CD14-positive monocyte (primary cell): ENCODE data around the gene PTPRN2. TPM values are rescaled to one million over a fixed set of nuclear protein-coding genes. Genes with fewer than 3 reads are reported as not detected.

Experiments used
- DNase-seq, 3 donors: peaks; one replicate each; pipeline ENCODE4 v3.0.0-alpha.2; 2011 to 2022
- H2AFZ ChIP-seq: 2 replicates; pipeline ENCODE4 v1.6.0; 2012; ENCODE audit warnings: mild to moderate bottlenecking, low read depth, low read length, inconsistent platforms; ENCODE audit not compliant: insufficient read depth, poor library complexity, severe bottlenecking
- H3K27ac ChIP-seq, 2 donors: 1 replicate in 1 of 2; 2 replicates in 1 of 2; pipeline ENCODE4 v1.5.1; 2012 to 2013; ENCODE audit warnings: low read length in 2 of 2, control low read depth in 1 of 2, inconsistent platforms in 1 of 2, low read depth in 1 of 2, mild to moderate bottlenecking in 1 of 2
- H3K27me3 ChIP-seq, 2 donors: one replicate each; pipeline versions ENCODE4 v1.6.0 to v1.6.1; 2011 to 2013; ENCODE audit warnings: low read length in 2 of 2; ENCODE audit not compliant: control insufficient read depth in 2 of 2, insufficient read depth in 2 of 2
- H3K36me3 ChIP-seq, 2 donors: replicated peaks in 1 of 2; 1 replicate in 1 of 2; 2 replicates in 1 of 2; pipeline versions ENCODE4 v1.5.1 to v1.6.1; 2012 to 2013; ENCODE audit warnings: low read length in 2 of 2, control low read depth in 1 of 2, inconsistent platforms in 1 of 2, mild to moderate bottlenecking in 1 of 2; ENCODE audit not compliant: insufficient read depth in 2 of 2, control insufficient read depth in 1 of 2
- H3K4me1 ChIP-seq, 2 donors: 1 replicate in 1 of 2; 2 replicates in 1 of 2; pipeline versions ENCODE4 v1.5.1 to v1.6.1; 2012 to 2013; ENCODE audit warnings: low read length in 2 of 2, control low read depth in 1 of 2, inconsistent platforms in 1 of 2, mild to moderate bottlenecking in 1 of 2, moderate library complexity in 1 of 2; ENCODE audit not compliant: insufficient read depth in 2 of 2, control insufficient read depth in 1 of 2
- H3K4me2 ChIP-seq: replicated peaks from 2 replicates; pipeline ENCODE3; 2012; ENCODE audit warnings: low read length, moderate library complexity, mild to moderate bottlenecking; ENCODE audit not compliant: poor library complexity, severe bottlenecking; ENCODE audit errors: extremely low read depth
- H3K4me3 ChIP-seq, 3 experiments: fragments of 200-600 bp in 1 of 3; sonication (generic) in 1 of 3; replicated peaks in 1 of 3; 1 replicate in 2 of 3; 2 replicates in 1 of 3; pipeline ENCODE4 v1.5.1; 2011 to 2013; ENCODE audit warnings: low read length in 3 of 3, mild to moderate bottlenecking in 3 of 3, control low read depth in 2 of 3, low read depth in 2 of 3, inconsistent platforms in 1 of 3, moderate library complexity in 1 of 3
- H3K79me2 ChIP-seq: 2 replicates; pipeline ENCODE4 v1.6.0; 2012; ENCODE audit warnings: mild to moderate bottlenecking, control low read depth, inconsistent platforms, low read length, moderate library complexity; ENCODE audit not compliant: insufficient read depth
- H3K9ac ChIP-seq: 2 replicates; pipeline ENCODE4 v1.6.0; 2017; ENCODE audit warnings: low read length, mild to moderate bottlenecking; ENCODE audit not compliant: insufficient read depth, poor library complexity, severe bottlenecking
- H3K9me3 ChIP-seq, 2 donors: replicated peaks in 1 of 2; 1 replicate in 1 of 2; 2 replicates in 1 of 2; pipeline versions ENCODE4 v1.5.1 to v1.6.1; 2012 to 2013; ENCODE audit warnings: low read length in 2 of 2, control low read depth in 1 of 2; ENCODE audit not compliant: control insufficient read depth in 1 of 2, insufficient read depth in 1 of 2
- H4K20me1 ChIP-seq: 2 replicates; pipeline ENCODE4 v1.6.0; 2012; ENCODE audit warnings: mild to moderate bottlenecking, low read length, control low read depth, moderate library complexity; ENCODE audit not compliant: insufficient read depth
- H3K27ac Mint-ChIP-seq, 7 donors: one replicate each; pipeline ENCODE4 v1.8.0; 2020; ENCODE audit warnings: mild to moderate bottlenecking in 7 of 7, mixed read lengths in 7 of 7, moderate library complexity in 6 of 7, inconsistent platforms in 2 of 7
- H3K27me3 Mint-ChIP-seq, 3 donors: one replicate each; pipeline ENCODE4 v1.8.0; 2021 to 2022; ENCODE audit warnings: low read depth in 3 of 3, mild to moderate bottlenecking in 3 of 3, mixed read lengths in 3 of 3, moderate library complexity in 3 of 3, inconsistent platforms in 1 of 3
- H3K36me3 Mint-ChIP-seq, 2 donors: one replicate each; pipeline ENCODE4 v1.8.0; 2020; ENCODE audit warnings: mixed read lengths in 2 of 2, inconsistent platforms in 1 of 2, mild to moderate bottlenecking in 1 of 2
- H3K4me1 Mint-ChIP-seq: one replicate; pipeline ENCODE4 v1.8.0; 2020; ENCODE audit warnings: mild to moderate bottlenecking, mixed read lengths
- H3K4me3 Mint-ChIP-seq, 2 donors: one replicate each; pipeline ENCODE4 v1.8.0; 2020; ENCODE audit warnings: mild to moderate bottlenecking in 2 of 2, mixed read lengths in 2 of 2, moderate library complexity in 1 of 2
- H3K9me3 Mint-ChIP-seq, 7 donors: one replicate each; pipeline ENCODE4 v1.8.0; 2020 to 2022; ENCODE audit warnings: mixed read lengths in 7 of 7, mild to moderate bottlenecking in 6 of 7, moderate library complexity in 6 of 7, inconsistent platforms in 2 of 7
- CTCF ChIP-seq: fragments of 200-600 bp; IDR thresholded peaks from one replicate; pipeline ENCODE4 v1.8.0; 2022; ENCODE audit warnings: antibody characterized with exemption, mild to moderate bottlenecking
- WGBS: methylation state at CpG from one replicate; pipeline ENCODE4 v1.1.5; 2013; ENCODE audit warnings: missing lambda C conversion rate; ENCODE audit not compliant: insufficient coverage; 5-methylcytosine and 5-hydroxymethylcytosine counted together
- intact Hi-C, 2 donors: fragments of 100-400 bp; cut with micrococcal nuclease; formaldehyde crosslinking; loops; one replicate each; pipeline versions ENCODE4 v1.15.0 to v1.15.1; 2023
- polyA plus RNA-seq, 3 donors: library from polyadenylated mRNA; depleted of rRNA in 1 of 3; unstranded in 2 of 3; stranded (reverse) in 1 of 3; fragments of 300-500 nt in 2 of 3; fragments of >200 nt in 1 of 3; fragmentation: Illumina TruSeq in 2 of 3; gene quantifications; 1 replicate in 2 of 3; 2 replicates in 1 of 3; pipeline ENCODE4 v1.2.3, GENCODE V29; 2012 to 2021

Gene PTPRN2
- polyA plus RNA-seq, 3 donors: 0.25 to 1.4 (median 0.97) TPM

DNA sequence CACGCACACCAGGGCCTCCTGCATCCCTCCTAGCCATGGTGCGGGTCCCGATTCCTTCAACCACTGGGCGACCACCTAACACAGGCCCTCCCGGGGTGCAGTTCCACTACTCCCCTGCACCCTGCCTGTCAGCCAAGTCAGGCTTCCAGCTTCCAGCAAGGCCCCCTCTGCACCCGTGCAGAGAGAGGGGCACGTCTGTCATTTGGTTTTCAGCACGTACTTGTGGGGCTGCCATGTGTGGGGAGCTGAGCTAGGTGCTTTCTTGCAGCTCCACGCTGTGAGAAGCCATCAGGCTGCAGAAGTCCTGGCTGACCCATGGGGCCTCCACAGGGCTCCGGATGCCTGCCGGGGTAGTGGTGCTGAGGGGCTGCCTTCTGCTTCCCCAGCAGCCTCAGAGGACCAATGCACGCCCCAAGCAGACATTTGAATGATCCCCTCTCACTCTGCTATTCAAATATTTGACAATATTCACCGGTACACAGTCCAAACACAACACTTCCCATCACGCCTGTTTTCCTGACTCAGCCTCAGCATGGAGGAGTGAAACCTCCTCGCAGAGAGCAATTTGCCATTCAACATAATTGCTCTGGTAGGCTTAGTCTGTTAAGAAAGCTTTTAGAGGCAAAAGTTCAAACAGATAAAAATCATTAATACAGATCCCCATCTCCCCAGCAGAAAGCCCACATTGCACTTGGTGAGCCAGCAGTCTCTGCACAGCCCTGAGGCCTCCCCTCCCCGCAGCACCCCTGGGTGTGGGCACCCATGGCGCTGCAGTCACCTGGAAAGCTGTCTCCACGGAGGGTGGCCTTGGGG is 449.9 kb downstream of the PTPRN2 start:
- Histone ChIP-seq H3K4me1 (no peaks in the 10 kb centered on the region), H3K27me3 (no peaks in the 10 kb centered on the region), H3K4me3 (no peak overlapping the region), H3K79me2 (no peaks in the 10 kb centered on the region), H3K36me3 (no peaks in the 10 kb centered on the region), H3K4me2 (no peak overlapping the region), H2AFZ (no peak overlapping the region), H3K27ac (no peak overlapping the region), H4K20me1 (no peaks in the 10 kb centered on the region), H3K9me3 (peaks cover 70 to 91% of the 10 kb centered on the region in 2 donors), H3K9ac (no peak overlapping the region)
- Mint-ChIP-seq H3K4me1 (no peaks in the 10 kb centered on the region), H3K4me3 (no peak overlapping the region), H3K36me3 (no peaks in the 10 kb centered on the region), H3K9me3 (peaks cover 26 to 63% (median 38%) of the 10 kb centered on the region in 7 donors), H3K27me3 (peaks cover 0 to 5% (median 0%) of the 10 kb centered on the region in 3 donors), H3K27ac (no peak overlapping the region)
- intact Hi-C loops: no loop called here
- no peak for TF ChIP-seq CTCF
- WGBS: 79% methylated on average over 10 of the region's 18 CpGs
- DNase-seq: no peak

GRCh38 chr7:158135931-158136330 is 451.7 kb downstream of the PTPRN2 start:
- Mint-ChIP-seq H3K9me3 (peaks cover 15 to 49% (median 25%) of the 10 kb centered on the region in 7 donors), H3K4me3 (no peak overlapping the region), H3K4me1 (no peaks in the 10 kb centered on the region), H3K36me3 (no peaks in the 10 kb centered on the region), H3K27ac (no peak overlapping the region), H3K27me3 (peaks cover 0 to 2% (median 0%) of the 10 kb centered on the region in 3 donors)
- no peaks in the 10 kb centered on the region for H3K79me2 ChIP-seq
- TF ChIP-seq CTCF: no peak
- 75% methylated on average over 10 of the region's 16 CpGs for WGBS
- intact Hi-C loops: no loop called here
- no peaks in the 10 kb centered on the region for H4K20me1 ChIP-seq
- peaks cover 71 to 81% of the 10 kb centered on the region in 2 donors for H3K9me3 ChIP-seq
- H2AFZ ChIP-seq: no peak overlapping the region
- H3K4me1 ChIP-seq: no peaks in the 10 kb centered on the region
- DNase-seq: no peak
- H3K27me3 ChIP-seq: no peaks in the 10 kb centered on the region
- H3K4me3 ChIP-seq: no peak overlapping the region
- no peak overlapping the region for H3K9ac ChIP-seq
- H3K36me3 ChIP-seq: no peaks in the 10 kb centered on the region
- H3K27ac ChIP-seq: no peak overlapping the region
- no peak overlapping the region for H3K4me2 ChIP-seq
